ENCODE measurements around the gene ACSM3. TPM values are rescaled to one million over a fixed set of nuclear protein-coding genes. Genes with fewer than 3 reads are reported as not detected.
A peak's percentile ranks its signal among the peaks of the same experiment; 100 is the strongest.
"Not testable (repeated sequence)": the region's sequence is repeated elsewhere in the genome, so short reads cannot be mapped to it uniquely, and the experiment has no call there.

The ACSM3 gene
- polyA plus RNA-seq, 4 donors = 1.8 to 22.5 (median 4.7) TPM

DNA sequence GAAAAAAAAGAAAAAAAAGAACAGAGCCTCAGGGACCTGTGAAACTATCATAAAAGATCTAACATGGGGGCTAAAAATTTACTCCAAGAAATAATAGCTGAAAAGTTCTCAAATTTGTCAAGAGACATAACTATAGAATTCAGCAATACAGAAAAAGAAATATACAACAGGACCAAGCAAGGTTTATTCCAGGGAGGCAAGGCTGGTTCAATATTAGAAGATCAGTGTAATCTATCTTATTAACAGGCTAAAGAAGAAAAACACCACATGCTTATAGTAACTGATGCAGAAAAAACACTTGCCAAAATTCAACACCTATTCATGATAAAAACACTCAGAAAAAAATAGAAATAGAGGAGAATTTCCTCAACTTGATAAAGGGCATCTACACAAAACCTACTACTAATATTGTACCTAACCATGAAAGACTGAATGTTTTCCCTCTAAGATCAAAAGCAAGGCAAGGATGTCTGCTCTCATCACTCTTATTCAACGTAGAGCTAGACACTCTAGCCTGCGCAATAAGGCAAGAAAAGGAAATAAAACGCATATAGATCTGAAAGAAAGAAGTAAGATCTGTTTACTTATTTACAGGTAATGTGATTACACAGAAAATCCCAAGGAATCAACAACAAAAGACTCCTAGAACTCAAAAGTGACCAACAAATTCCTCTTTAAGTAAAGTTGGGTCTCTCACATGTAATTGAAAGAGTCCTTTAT is 1.2 kb upstream of the ACSM3 start:
- FAIRE-seq (no peak), DNase-seq (no peak)
- Histone ChIP-seq H3K4me3 (ENCODE audit: low read depth in 1 of 3, low read length in 3 of 3) (no peak overlapping the region), H3K27me3 (ENCODE audit: control insufficient read depth in 3 of 3, insufficient read depth in 3 of 3, low read length in 3 of 3) (no peaks in the 10 kb centered on the region), H3K36me3 (ENCODE audit: control insufficient read depth in 3 of 3, insufficient read depth in 2 of 3, low read depth in 1 of 3, low read length in 3 of 3) (no peaks in the 10 kb centered on the region), H3K27ac (ENCODE audit: low read depth in 1 of 3, low read length in 2 of 3) (peak overlapping the region in 1 of 3 donors; percentile 81), H3K4me1 (ENCODE audit: control insufficient read depth in 3 of 3, insufficient read depth in 2 of 3, low read depth in 1 of 3, low read length in 2 of 3) (peaks cover 0 to 9% (median 0%) of the 10 kb centered on the region in 3 donors), H3K9me3 (ENCODE audit: control insufficient read depth in 2 of 2, insufficient read depth in 1 of 2, low read depth in 1 of 2, low read length in 1 of 2) (peaks cover 0 to 3% of the 10 kb centered on the region in 2 donors)
- WGBS, 3 donors = 90 to 95% (median 94%) methylated on average over 3 of the region's 3 CpGs

DNA sequence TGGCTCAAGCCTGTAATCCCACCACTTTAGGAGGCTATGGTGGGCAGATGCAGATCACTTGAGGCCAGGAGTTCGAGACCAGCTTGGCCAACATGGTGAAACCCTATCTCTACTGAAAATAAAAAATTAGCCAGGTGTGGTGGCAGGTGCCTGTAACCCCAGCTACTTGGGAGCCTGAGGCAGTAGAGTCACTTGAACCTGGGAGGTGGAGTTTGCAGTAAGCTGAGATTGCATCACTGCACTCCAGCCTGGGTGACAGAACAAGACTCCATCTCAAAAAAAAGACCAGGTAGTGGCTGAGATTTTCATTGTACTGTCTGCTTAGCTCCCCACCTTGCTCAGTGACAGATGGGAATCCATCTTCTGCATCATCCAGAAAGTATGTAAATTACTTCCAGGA is 634 bp downstream of the ACSM3 start:
- not testable (repeated sequence) for DNase-seq; H3K4me1 ChIP-seq (ENCODE audit: control insufficient read depth in 3 of 3, insufficient read depth in 2 of 3, low read depth in 1 of 3, low read length in 2 of 3); H3K36me3 ChIP-seq (ENCODE audit: control insufficient read depth in 3 of 3, insufficient read depth in 2 of 3, low read depth in 1 of 3, low read length in 3 of 3); H3K27me3 ChIP-seq (ENCODE audit: control insufficient read depth in 3 of 3, insufficient read depth in 3 of 3, low read length in 3 of 3); FAIRE-seq; H3K9me3 ChIP-seq (ENCODE audit: control insufficient read depth in 2 of 2, insufficient read depth in 1 of 2, low read depth in 1 of 2, low read length in 1 of 2); H3K4me3 ChIP-seq (ENCODE audit: low read depth in 1 of 3, low read length in 3 of 3)
- peak overlapping the region in 2 of 3 donors; percentile 13 to 81 for H3K27ac ChIP-seq (ENCODE audit: low read depth in 1 of 3, low read length in 2 of 3)
- WGBS, 3 donors = 9 to 38% (median 21%) methylated on average over 1 of the region's 1 CpG

DNA sequence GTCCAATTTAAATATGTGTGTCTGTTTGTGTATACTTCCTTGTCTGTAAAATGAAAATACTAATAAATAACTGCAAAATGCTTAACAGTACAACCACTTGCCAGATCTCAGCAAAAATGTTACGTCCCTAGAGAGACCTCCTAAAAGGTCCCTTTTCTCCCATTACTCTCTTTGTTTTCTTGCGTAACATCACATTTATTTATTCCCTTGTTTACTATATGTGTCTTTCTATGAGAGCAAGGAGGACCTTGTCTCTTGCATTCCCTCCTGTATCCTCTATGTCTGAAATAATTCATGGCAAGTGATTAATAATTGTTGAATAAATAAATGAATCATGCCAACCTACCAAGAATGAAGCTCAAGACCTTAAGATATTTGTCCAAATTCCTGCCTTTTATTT is 1.9 kb downstream of the ACSM3 start:
- WGBS, 3 donors = 70 to 98% (median 95%) methylated on average over 2 of the region's 2 CpGs
- DNase-seq (no peak), FAIRE-seq (no peak)
- Histone ChIP-seq H3K4me3 (ENCODE audit: low read depth in 1 of 3, low read length in 3 of 3) (no peak overlapping the region), H3K9me3 (ENCODE audit: control insufficient read depth in 2 of 2, insufficient read depth in 1 of 2, low read depth in 1 of 2, low read length in 1 of 2) (peaks cover 0 to 3% of the 10 kb centered on the region in 2 donors), H3K4me1 (ENCODE audit: control insufficient read depth in 3 of 3, insufficient read depth in 2 of 3, low read depth in 1 of 3, low read length in 2 of 3) (peaks cover 0 to 9% (median 0%) of the 10 kb centered on the region in 3 donors), H3K36me3 (ENCODE audit: control insufficient read depth in 3 of 3, insufficient read depth in 2 of 3, low read depth in 1 of 3, low read length in 3 of 3) (no peaks in the 10 kb centered on the region), H3K27ac (ENCODE audit: low read depth in 1 of 3, low read length in 2 of 3) (no peak overlapping the region), H3K27me3 (ENCODE audit: control insufficient read depth in 3 of 3, insufficient read depth in 3 of 3, low read length in 3 of 3) (no peaks in the 10 kb centered on the region)

DNA sequence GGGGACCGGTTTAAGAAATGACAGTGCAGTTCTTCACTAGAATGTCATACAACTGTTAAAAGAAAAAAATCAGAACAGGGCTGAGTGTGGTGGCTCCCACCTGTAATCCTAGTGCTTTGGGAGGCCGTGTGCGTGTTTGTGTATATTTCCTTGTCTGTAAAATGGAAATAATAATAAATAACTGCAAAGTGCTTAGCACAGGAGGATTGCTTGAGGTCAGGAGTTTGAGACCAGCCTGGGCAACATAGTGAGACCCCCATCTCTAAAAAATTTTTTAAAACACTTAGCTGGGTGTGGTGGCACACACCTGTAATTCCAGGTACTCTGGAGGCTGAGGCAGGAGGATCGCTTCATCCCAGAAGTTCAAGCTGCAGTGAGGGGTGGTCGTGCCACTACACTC is 2.5 kb downstream of the ACSM3 start:
- no peak overlapping the region for H3K27ac ChIP-seq (ENCODE audit: low read depth in 1 of 3, low read length in 2 of 3)
- H3K36me3 ChIP-seq (ENCODE audit: control insufficient read depth in 3 of 3, insufficient read depth in 2 of 3, low read depth in 1 of 3, low read length in 3 of 3) = no peaks in the 10 kb centered on the region
- WGBS, 3 donors = 85 to 94% (median 91%) methylated on average over 5 of the region's 5 CpGs
- no peak for DNase-seq
- no peaks in the 10 kb centered on the region for H3K27me3 ChIP-seq (ENCODE audit: control insufficient read depth in 3 of 3, insufficient read depth in 3 of 3, low read length in 3 of 3)
- peaks cover 0 to 3% of the 10 kb centered on the region in 2 donors for H3K9me3 ChIP-seq (ENCODE audit: control insufficient read depth in 2 of 2, insufficient read depth in 1 of 2, low read depth in 1 of 2, low read length in 1 of 2)
- FAIRE-seq = no peak
- no peak overlapping the region for H3K4me3 ChIP-seq (ENCODE audit: low read depth in 1 of 3, low read length in 3 of 3)
- H3K4me1 ChIP-seq (ENCODE audit: control insufficient read depth in 3 of 3, insufficient read depth in 2 of 3, low read depth in 1 of 3, low read length in 2 of 3) = peaks cover 0 to 9% (median 0%) of the 10 kb centered on the region in 3 donors

DNA sequence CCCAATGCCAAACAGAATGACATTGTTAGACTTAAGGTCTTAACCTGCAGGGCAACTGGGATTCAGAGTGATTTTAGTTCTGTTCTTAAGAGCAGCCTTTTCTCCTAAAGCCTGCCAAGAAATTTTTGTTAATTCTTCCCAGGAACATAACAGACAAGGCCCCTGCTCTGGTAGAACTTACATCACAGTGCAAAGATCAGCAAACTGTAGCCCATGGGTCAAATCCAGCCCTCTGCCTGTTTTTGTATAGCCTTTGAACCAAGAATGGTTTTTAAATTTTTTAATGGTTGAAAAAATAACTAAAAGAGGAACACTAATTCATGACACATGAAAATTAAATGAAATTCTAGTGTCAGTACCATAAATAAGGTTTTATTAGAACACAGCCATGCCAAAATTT is 3.8 kb downstream of the ACSM3 start:
- FAIRE-seq (no peak), DNase-seq (no peak)
- no peak overlapping the region for H3K4me3 ChIP-seq (ENCODE audit: low read depth in 1 of 3, low read length in 3 of 3)
- no peaks in the 10 kb centered on the region for H3K36me3 ChIP-seq (ENCODE audit: control insufficient read depth in 3 of 3, insufficient read depth in 2 of 3, low read depth in 1 of 3, low read length in 3 of 3)
- H3K27ac ChIP-seq (ENCODE audit: low read depth in 1 of 3, low read length in 2 of 3) = no peak overlapping the region
- no peaks in the 10 kb centered on the region for H3K9me3 ChIP-seq (ENCODE audit: control insufficient read depth in 2 of 2, insufficient read depth in 1 of 2, low read depth in 1 of 2, low read length in 1 of 2)
- H3K4me1 ChIP-seq (ENCODE audit: control insufficient read depth in 3 of 3, insufficient read depth in 2 of 3, low read depth in 1 of 3, low read length in 2 of 3) = peaks cover 0 to 9% (median 0%) of the 10 kb centered on the region in 3 donors
- H3K27me3 ChIP-seq (ENCODE audit: control insufficient read depth in 3 of 3, insufficient read depth in 3 of 3, low read length in 3 of 3) = no peaks in the 10 kb centered on the region

DNA sequence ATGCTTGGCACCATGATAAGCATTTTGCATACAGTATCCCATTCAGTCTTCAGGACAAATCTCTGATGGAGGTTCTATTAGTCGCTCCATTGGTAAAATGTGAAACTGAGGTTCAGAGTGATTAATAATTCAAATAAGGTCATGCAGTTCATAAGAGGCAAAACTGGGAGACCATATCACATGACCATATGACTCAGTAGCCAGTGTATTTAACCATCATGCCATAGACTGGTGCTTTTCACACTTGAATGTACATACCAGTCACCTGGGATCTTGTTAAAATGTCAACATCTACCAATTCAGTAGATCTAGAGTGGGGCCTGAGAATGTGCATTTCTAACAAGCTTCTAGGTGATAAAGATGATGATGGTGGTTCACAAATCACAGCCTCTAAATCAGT is 4.3 kb downstream of the ACSM3 start:
- no peaks in the 10 kb centered on the region for H3K27me3 ChIP-seq (ENCODE audit: control insufficient read depth in 3 of 3, insufficient read depth in 3 of 3, low read length in 3 of 3)
- DNase-seq (no peak), FAIRE-seq (no peak)
- H3K9me3 ChIP-seq (ENCODE audit: control insufficient read depth in 2 of 2, insufficient read depth in 1 of 2, low read depth in 1 of 2, low read length in 1 of 2) = no peaks in the 10 kb centered on the region
- no peak overlapping the region for H3K4me3 ChIP-seq (ENCODE audit: low read depth in 1 of 3, low read length in 3 of 3)
- H3K27ac ChIP-seq (ENCODE audit: low read depth in 1 of 3, low read length in 2 of 3) = no peak overlapping the region
- H3K36me3 ChIP-seq (ENCODE audit: control insufficient read depth in 3 of 3, insufficient read depth in 2 of 3, low read depth in 1 of 3, low read length in 3 of 3) = no peaks in the 10 kb centered on the region
- WGBS, 3 donors = 97 to 100% (median 98%) methylated on average over 1 of the region's 1 CpG
- peaks cover 0 to 9% (median 0%) of the 10 kb centered on the region in 3 donors for H3K4me1 ChIP-seq (ENCODE audit: control insufficient read depth in 3 of 3, insufficient read depth in 2 of 3, low read depth in 1 of 3, low read length in 2 of 3)

DNA sequence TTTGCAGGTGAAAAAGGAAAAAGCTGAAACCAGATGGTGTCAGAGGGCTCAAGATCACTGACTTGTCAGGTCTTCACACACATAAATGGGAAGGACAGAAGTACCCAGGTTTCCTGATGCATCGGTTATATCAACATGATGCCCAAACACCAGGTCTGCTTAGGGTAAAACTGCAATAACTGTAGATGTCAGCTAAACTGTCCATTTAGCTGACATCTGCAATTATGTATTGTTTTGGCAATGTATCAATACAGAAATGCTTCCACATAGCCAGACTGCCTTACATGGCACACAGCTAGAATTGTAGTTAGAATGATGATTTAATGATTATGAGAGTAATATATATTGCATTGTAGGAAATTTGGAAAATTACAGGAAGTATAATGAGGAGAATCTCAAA is 5.0 kb downstream of the ACSM3 start:
- H3K4me1 ChIP-seq (ENCODE audit: control insufficient read depth in 3 of 3, insufficient read depth in 2 of 3, low read depth in 1 of 3, low read length in 2 of 3) = peaks cover 0 to 9% (median 0%) of the 10 kb centered on the region in 3 donors
- no peaks in the 10 kb centered on the region for H3K36me3 ChIP-seq (ENCODE audit: control insufficient read depth in 3 of 3, insufficient read depth in 2 of 3, low read depth in 1 of 3, low read length in 3 of 3)
- H3K27me3 ChIP-seq (ENCODE audit: control insufficient read depth in 3 of 3, insufficient read depth in 3 of 3, low read length in 3 of 3) = no peaks in the 10 kb centered on the region
- 67 to 100% (median 90%) methylated on average over 1 of the region's 1 CpG for WGBS, 3 donors
- no peak overlapping the region for H3K27ac ChIP-seq (ENCODE audit: low read depth in 1 of 3, low read length in 2 of 3)
- DNase-seq = no peak
- H3K4me3 ChIP-seq (ENCODE audit: low read depth in 1 of 3, low read length in 3 of 3) = no peak overlapping the region
- no peak for FAIRE-seq
- H3K9me3 ChIP-seq (ENCODE audit: control insufficient read depth in 2 of 2, insufficient read depth in 1 of 2, low read depth in 1 of 2, low read length in 1 of 2) = no peaks in the 10 kb centered on the region

DNA sequence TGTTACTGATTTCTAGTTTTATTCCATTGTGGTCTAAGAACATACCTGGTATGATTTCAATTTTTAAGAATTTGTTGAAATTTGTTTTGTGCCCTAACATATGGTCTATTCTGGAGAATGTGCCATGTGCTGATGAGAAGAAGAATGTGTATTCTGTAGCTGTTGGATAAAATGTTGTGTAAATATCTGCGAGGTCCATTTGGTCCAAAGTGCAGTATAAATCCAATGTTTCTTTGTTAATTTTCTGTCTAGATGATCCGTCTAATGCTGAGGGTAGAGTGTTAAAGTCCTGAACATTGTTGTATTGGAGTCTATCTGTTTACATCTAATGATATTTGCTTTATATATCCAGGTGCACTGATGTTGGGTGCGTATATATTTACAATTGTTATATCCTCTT is 9.9 kb downstream of the ACSM3 start:
- H3K27ac ChIP-seq (ENCODE audit: low read depth in 1 of 3, low read length in 2 of 3) = no peak overlapping the region
- H3K4me1 ChIP-seq (ENCODE audit: control insufficient read depth in 3 of 3, insufficient read depth in 2 of 3, low read depth in 1 of 3, low read length in 2 of 3) = no peaks in the 10 kb centered on the region
- H3K27me3 ChIP-seq (ENCODE audit: control insufficient read depth in 3 of 3, insufficient read depth in 3 of 3, low read length in 3 of 3) = no peaks in the 10 kb centered on the region
- DNase-seq (no peak), FAIRE-seq (no peak)
- WGBS, 3 donors = 62 to 82% (median 79%) methylated on average over 3 of the region's 3 CpGs
- peaks cover 0 to 2% (median 0%) of the 10 kb centered on the region in 3 donors for H3K36me3 ChIP-seq (ENCODE audit: control insufficient read depth in 3 of 3, insufficient read depth in 2 of 3, low read depth in 1 of 3, low read length in 3 of 3)
- no peak overlapping the region for H3K4me3 ChIP-seq (ENCODE audit: low read depth in 1 of 3, low read length in 3 of 3)
- H3K9me3 ChIP-seq (ENCODE audit: control insufficient read depth in 2 of 2, insufficient read depth in 1 of 2, low read depth in 1 of 2, low read length in 1 of 2) = no peaks in the 10 kb centered on the region
